Upper lobe of left lung (tissue), 6 donors: ENCODE results near the gene CDKL1. TPM values are rescaled to one million over a fixed set of nuclear protein-coding genes. Genes with fewer than 3 reads are reported as not detected.

ENCODE experiments used
- ATAC-seq, 2 donors: fragments of 200-7000 bp; cut with Tn5 transposase; one replicate each; pipeline ENCODE4 v1.9.1; 2022; ENCODE audit warnings: mild to moderate bottlenecking in 2 of 2, moderate library complexity in 2 of 2; ENCODE audit not compliant: low FRiP score in 2 of 2
- DNase-seq, 2 donors: peaks; one replicate each; pipeline ENCODE4 v3.0.0-alpha.2; 2019 to 2020
- H3K27ac ChIP-seq, 4 donors: fragments of 200-600 bp; sonication (generic); one replicate each; pipeline ENCODE4 v1.5.1; 2016 to 2019
- H3K27me3 ChIP-seq, 4 donors: fragments of 200-600 bp; sonication (generic); one replicate each; pipeline ENCODE4 v1.5.1; 2017 to 2019
- H3K36me3 ChIP-seq, 4 donors: fragments of 200-600 bp; sonication (generic); one replicate each; pipeline ENCODE4 v1.5.1; 2016 to 2019
- H3K4me1 ChIP-seq, 4 donors: fragments of 200-600 bp; sonication (generic); one replicate each; pipeline ENCODE4 v1.5.1; 2018 to 2019
- H3K4me3 ChIP-seq, 4 donors: fragments of 200-600 bp; sonication (generic); one replicate each; pipeline ENCODE4 v1.5.1; 2017 to 2019; ENCODE audit warnings: mild to moderate bottlenecking in 2 of 4, moderate library complexity in 1 of 4
- H3K9me3 ChIP-seq, 4 donors: fragments of 200-600 bp; sonication (generic); one replicate each; pipeline ENCODE4 v1.5.1; 2018 to 2019
- EP300 ChIP-seq, 4 donors: sonication (generic); formaldehyde crosslinking; IDR thresholded peaks; one replicate each; pipeline ENCODE4 v1.5.1; 2017; ENCODE audit warnings: antibody characterized with exemption in 4 of 4, control low read depth in 2 of 4
- POLR2A ChIP-seq, 4 donors: fragments of 450-650 bp; IDR thresholded peaks; one replicate each; pipeline ENCODE4 v1.5.1; 2016 to 2017; ENCODE audit warnings: antibody characterized with exemption in 4 of 4, mild to moderate bottlenecking in 2 of 4
- POLR2AphosphoS5 ChIP-seq, 2 donors: sonication (generic); formaldehyde crosslinking; IDR thresholded peaks; one replicate each; pipeline ENCODE4 v1.5.1; 2017; ENCODE audit warnings: antibody characterized with exemption in 2 of 2
- WGBS, 2 donors: methylation state at CpG; one replicate each; pipeline ENCODE4 v1.1.5; 2017 to 2018; 5-methylcytosine and 5-hydroxymethylcytosine counted together
- small RNA-seq, 4 donors: library from RNA; depleted of rRNA; stranded (forward); fragments of <200 nt; gene quantifications; one replicate each; pipeline ENCODE3, GENCODE V24; 2016
- total RNA-seq, 6 donors: library from RNA; depleted of rRNA in 4 of 6; stranded (reverse); fragments of >200 nt in 4 of 6; gene quantifications; one replicate each; pipeline versions ENCODE4 v1.1.0 to v1.2.1, GENCODE V29; 2016 to 2021
- TF ChIP-seq, protein P1 (sequence below), 6 experiments: fragments of 450-650 bp in 4 of 6; fragments of 200-600 bp in 2 of 6; sonication (generic) in 2 of 6; IDR thresholded peaks; one replicate each; pipeline ENCODE4 v1.5.1; 2016 to 2019; ENCODE audit warnings: antibody characterized with exemption in 6 of 6
- donor health status: DM: no; HTN: no; CAD: no; lungs with moderate emphysema.
- donor health status: DM: no; HTN: yes; CAD: no; lungs with severe emphysema.

Gene CDKL1
- total RNA-seq, 6 donors from 2014 or later: 24.6 to 44.7 (median 30.1) TPM

DNA sequence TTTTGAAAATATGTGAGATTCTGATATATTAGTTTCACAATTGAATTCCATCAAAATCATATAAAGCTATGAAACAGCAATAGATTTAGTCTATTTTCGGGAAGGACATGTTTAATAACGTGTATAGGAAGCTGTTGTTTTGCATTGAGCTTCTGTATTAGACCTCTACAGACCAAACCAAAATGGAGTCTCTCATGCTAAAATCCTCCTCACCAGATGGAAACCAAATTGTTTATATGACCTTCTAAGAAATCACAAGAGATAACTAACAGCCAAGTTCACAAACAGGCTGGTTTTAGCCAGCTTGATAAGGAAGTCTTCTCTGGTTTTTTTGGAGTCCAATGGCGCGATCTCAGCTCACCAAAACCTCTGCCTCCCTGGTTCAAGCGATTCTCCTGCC is 108.5 kb downstream of the CDKL1 start:
- TF ChIP-seq, protein P1, sequence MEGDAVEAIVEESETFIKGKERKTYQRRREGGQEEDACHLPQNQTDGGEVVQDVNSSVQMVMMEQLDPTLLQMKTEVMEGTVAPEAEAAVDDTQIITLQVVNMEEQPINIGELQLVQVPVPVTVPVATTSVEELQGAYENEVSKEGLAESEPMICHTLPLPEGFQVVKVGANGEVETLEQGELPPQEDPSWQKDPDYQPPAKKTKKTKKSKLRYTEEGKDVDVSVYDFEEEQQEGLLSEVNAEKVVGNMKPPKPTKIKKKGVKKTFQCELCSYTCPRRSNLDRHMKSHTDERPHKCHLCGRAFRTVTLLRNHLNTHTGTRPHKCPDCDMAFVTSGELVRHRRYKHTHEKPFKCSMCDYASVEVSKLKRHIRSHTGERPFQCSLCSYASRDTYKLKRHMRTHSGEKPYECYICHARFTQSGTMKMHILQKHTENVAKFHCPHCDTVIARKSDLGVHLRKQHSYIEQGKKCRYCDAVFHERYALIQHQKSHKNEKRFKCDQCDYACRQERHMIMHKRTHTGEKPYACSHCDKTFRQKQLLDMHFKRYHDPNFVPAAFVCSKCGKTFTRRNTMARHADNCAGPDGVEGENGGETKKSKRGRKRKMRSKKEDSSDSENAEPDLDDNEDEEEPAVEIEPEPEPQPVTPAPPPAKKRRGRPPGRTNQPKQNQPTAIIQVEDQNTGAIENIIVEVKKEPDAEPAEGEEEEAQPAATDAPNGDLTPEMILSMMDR (IDR thresholded peaks at IDR 0.05): no peak
- TF ChIP-seq EP300 (IDR thresholded peaks at IDR 0.05) (no peak), POLR2A (IDR thresholded peaks at IDR 0.05) (no peak), POLR2AphosphoS5 (IDR thresholded peaks at IDR 0.05) (no peak)
- H3K36me3 ChIP-seq: no peaks in the 10 kb centered on the region
- no peaks in the 10 kb centered on the region for H3K4me1 ChIP-seq
- no peak overlapping the region for H3K27ac ChIP-seq
- DNase-seq (no peak), ATAC-seq (no peak)
- H3K4me3 ChIP-seq: no peak overlapping the region
- H3K27me3 ChIP-seq: no peaks in the 10 kb centered on the region
- WGBS, 2 donors: 94 to 99% methylated on average over 5 of the region's 5 CpGs
- no peaks in the 10 kb centered on the region for H3K9me3 ChIP-seq

DNA sequence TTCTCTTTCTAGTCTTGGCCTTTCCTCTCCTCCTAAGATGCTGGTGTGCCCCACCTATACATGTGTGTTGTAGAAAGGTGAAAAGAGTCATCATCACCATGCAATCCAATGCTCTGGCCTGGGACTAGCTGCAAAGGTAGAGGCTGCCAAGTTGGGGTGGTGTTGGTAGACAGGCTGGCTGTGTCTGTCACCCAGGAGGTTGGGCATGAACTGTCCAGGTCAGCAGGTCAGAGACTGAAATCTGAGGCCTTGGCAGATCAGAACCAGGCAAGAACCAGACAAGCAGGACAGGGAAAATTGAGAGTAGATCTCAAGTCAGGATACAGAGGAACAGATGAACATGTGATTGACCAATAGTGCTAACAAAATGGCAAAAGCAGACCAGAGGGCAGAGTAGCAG is 110.8 kb downstream of the CDKL1 start:
- TF ChIP-seq POLR2A (IDR thresholded peaks at IDR 0.05) (no peak), POLR2AphosphoS5 (IDR thresholded peaks at IDR 0.05) (no peak), EP300 (IDR thresholded peaks at IDR 0.05) (no peak)
- TF ChIP-seq, protein P1 (IDR thresholded peaks at IDR 0.05): no peak
- DNase-seq: no peak

More for the DNA sequence above, 110.8 kb downstream of the CDKL1 start:
- ATAC-seq: no peak
- no peaks in the 10 kb centered on the region for H3K36me3 ChIP-seq
- H3K4me3 ChIP-seq: no peak overlapping the region
- no peak overlapping the region for H3K27ac ChIP-seq
- H3K4me1 ChIP-seq: no peaks in the 10 kb centered on the region
- H3K27me3 ChIP-seq: no peaks in the 10 kb centered on the region
- no peaks in the 10 kb centered on the region for H3K9me3 ChIP-seq

Small RNA genes within 50 kb of the gene (small RNA-seq; reads per million reads assigned to genes)
- 0 to 0.18 (median 0) reads per million in 4 donors for gene MIR4504

Other genes with a start within 250 kb of the CDKL1 start
- 10 to 100 TPM; 21.3 to 47.1 (median 29.6) TPM for gene SOS2, start 165.3 kb downstream of the CDKL1 start, total RNA-seq
- gene L2HGDH, start 84.7 kb downstream of the CDKL1 start, total RNA-seq: 10 to 100 TPM in 1 of 6 donors, 1 to 10 TPM in 5; 1.1 to 10.1 (median 4.6) TPM
- 10 to 100 TPM; 13.5 to 23.7 (median 21.6) TPM for gene DMAC2L, start 84.6 kb downstream of the CDKL1 start, total RNA-seq
- 100 to 1,000 TPM in 2 of 6 donors, 10 to 100 TPM in 4; 44.5 to 131 (median 80.0) TPM for gene MAP4K5, start 135.7 kb upstream of the CDKL1 start, total RNA-seq
- 1 to 10 TPM; 1.3 to 7.9 (median 5.3) TPM for gene ATL1, start 163.3 kb upstream of the CDKL1 start, total RNA-seq